ENCODE results near the gene INTS13.
"Not testable (repeated sequence)": the region's sequence is repeated elsewhere in the genome, so short reads cannot be mapped to it uniquely, and the experiment has no call there.

INTS13 gene

DNA sequence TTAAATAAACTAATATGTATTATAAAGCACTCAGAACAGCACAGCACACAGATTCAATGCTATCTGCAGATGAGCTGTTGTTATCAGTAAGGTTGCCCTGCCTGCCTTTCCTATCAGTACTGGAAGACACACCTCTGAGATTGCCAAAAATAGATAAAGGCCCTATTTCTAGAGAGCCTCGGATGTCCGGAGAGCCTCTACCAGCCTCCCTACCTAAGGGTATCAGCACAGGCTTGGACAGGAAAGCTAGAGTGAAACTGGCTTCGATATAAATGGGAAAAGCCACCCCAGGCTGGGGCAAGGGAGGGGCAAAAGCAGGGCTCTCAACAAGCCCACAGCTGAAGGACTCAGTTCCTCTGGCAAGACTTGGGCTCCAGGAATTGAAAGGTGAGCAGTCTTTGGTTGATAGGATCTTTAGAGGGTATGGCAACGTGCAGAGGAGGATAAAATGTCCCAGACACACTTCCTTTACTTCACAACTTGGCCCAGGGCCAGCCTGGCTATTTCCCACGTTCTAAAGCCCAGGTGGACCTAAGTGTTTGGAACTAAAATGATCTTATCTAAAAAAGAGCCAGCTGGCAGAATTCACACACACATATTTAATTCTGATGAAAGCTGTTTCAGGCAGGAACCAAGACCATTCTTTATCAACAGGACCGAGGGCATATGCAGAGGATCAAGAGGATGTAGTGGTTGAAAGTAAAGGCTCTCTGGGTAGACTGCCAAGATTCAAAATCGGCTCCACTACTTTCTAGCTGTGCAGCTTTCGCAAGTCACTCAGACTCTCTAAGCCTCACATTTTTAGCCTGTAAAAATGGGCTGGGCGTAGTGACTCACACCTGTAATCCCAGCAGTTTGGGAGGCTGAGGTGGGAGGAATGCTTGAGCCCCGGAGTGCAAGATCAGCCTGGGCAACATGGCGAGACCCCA lies 67.0 kb downstream of the INTS13 start:
- no peak for DNase-seq (ENCODE audit: low read depth in 2 of 3, low spot score in 1 of 3)

DNA sequence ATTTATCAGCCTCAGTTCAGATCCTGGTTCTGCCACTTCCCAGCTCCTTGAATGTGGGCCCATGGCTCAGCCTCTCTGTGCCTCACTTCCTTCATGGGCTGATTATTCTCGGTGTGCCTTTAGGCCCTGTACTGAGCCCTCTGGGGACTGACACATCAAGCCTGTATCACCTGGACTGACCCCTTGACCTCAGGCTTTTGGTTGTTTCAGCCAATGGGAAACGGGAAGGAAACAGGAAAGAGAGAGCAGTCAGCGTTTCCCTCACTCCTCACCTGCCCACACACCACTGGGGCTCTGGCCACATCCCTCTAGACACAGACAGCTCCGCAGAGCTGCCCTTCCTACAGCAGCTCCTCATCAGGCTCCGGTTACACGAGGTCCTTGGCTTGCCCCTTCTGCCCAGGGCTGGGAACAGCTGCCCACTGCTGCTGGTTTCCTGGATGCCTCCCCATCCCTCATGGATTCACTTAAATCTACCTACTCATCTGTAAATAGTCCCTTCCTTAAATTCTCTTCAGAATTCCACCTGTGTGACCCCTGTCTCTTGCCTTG lies 67.8 kb downstream of the INTS13 start:
- no peak for DNase-seq (ENCODE audit: low read depth in 2 of 3, low spot score in 1 of 3)

DNA sequence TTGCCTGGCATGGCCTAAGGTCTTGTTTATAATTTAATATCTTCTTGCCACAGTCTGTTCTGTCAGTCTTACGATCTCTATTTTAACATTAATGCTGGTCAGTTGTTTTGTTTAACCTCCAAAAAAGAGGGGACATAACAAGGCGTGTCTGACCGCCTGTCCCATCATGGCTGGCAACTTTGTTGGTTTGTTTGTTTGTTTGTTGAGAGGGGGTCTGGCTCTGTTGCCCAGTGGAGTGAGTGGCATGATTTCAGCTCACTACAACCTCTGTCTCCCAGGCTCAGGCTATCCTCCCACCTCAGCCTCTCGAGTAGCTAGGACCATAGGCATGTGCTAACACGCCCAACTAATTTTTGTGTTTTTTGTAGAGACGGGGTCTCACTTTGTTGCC lies 68.7 kb downstream of the INTS13 start:
- no peak for DNase-seq (ENCODE audit: low read depth in 2 of 3, low spot score in 1 of 3)

DNA sequence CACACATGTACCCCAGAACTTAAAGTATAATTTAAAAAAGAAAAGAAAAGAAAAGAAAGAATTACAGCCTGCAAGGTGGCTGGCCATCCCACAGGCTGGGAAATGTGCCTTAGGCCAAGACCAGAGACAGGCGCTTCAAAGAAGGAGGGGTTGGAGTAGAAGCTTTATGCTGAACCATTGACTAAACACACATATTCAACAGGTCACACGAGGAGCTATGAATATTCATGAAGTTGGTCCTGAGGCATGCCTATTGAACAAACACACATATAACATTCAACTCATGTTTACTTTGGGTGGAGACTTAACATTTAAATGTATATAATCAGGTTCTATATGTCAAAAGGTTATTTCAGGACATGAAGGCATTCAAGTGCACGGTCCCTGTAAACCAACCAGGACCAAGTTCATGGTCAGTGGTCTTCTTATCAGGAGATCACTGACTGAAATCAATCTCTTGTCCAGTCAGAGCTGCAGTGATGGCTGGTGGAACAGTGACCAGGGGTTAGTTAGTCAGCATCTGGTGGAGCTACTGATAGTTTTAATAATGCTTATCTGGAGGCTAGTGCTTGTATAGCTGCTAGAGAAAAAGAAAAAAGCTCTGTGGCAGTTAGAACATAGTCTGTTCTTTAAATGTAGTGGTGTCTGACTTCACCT lies 69.2 kb downstream of the INTS13 start:
- DNase-seq (ENCODE audit: low read depth in 2 of 3, low spot score in 1 of 3) = no peak

DNA sequence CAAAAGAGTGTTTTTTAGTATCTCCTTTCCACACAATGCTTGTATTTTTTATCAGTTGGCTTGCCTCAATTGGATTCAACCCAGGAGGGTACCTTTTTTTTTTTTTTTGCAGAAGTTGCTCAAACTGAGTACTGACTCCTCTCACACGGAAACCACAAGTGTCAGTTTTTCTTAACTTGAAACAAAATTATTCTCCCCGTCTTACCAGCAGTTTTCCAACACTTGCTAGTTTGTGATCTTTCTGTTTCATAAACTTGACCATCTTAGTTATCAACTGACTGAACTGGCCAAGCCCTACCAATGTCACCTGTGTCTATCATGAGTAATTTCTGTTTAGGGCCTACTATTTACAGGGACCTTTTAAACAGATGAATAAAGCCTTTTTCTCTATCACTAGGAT lies 70.7 kb downstream of the INTS13 start:
- DNase-seq (ENCODE audit: low read depth in 2 of 3, low spot score in 1 of 3) = no peak

DNA sequence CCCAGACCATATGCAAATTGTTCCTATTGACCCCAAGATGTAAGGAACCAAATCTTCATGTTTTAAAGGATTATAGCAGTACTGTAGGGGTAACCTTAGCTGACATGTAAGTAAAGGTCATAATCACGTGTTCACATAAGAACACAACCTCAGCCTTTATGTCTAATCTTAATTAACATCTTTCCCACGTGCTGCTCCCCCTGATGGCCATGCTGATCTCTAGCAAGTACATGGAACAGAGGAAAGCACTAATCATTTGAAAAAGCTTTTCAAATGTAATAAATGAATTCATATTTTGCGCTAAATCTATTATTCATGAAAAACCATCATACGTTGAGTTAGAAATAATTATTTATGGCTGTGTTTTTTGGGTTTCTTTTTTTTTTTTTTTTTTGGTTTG lies 74.3 kb downstream of the INTS13 start:
- DNase-seq (ENCODE audit: low read depth in 2 of 3, low spot score in 1 of 3) = no peak

GRCh38 chr12:26862787-26863186 lies 75.0 kb downstream of the INTS13 start:
- not testable (repeated sequence) for DNase-seq (ENCODE audit: low read depth in 2 of 3, low spot score in 1 of 3)

- no peak for DNase-seq (ENCODE audit: low read depth in 2 of 3, low spot score in 1 of 3)
Measured at GRCh38 chr12:26861690-26862089, 76.1 kb downstream of the INTS13 start.

DNA sequence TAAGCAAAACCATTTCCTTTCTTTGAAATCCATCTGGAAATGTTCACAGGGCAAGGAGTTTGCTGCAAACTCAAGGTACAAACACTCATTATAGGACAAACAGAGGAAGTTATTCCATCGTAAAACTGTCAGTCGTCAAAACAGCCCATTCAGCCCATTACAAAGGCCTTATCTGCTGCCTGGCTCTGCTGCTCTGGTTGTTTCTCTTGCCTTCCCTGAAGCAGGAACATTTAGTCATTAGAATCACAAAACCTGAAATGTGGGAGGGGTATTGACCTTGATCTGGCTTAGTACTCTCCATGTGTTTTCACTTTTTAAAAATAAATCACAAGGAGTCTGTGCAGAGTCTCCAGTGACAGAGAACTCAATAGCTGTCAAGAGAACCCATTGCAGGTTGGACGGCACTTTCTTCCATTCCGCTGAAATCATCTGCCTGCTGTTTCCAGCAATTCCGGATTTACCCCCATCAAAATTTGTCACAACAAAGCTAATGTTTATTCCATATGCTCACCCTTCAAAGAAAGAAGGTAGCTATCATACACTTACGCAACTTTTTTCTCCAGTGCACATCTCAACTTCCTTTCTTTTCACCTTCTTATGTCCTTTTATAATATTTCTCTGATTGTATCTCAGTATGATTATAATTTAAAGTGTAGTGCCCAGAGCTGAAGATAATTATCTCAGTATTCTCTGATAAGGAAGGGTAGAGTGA lies 80.2 kb downstream of the INTS13 start:
- no peak for DNase-seq (ENCODE audit: low read depth in 2 of 3, low spot score in 1 of 3)

DNA sequence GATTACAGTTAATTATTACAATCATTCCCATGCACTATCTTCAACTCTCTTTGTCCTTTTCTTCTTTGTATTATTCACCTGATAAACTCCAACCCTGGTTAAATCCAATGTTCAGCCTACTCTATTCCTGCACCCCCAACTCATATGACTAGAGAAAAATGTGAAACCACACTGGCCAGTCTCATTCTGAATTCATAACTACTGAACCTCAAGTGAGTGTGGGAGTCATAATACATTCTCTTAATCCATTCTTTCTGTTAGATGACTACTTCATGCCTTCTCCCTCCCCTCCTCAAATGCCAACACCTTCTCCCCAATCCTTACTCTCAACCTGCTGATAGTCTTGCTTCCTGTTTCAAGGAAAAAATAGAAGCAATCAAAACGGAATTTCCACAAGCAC lies 82.4 kb downstream of the INTS13 start:
- DNase-seq (ENCODE audit: low read depth in 2 of 3, low spot score in 1 of 3) = no peak

All from stimulated activated CD4-positive, alpha-beta T cell treated with anti-CD3 and anti-CD28 coated beads, Interleukin-12 subunit alpha, Interleukin-12 subunit beta, amount 100 ng/mL, for 48 hours (primary cell).